Activated CD4-positive, alpha-beta T cell treated with anti-CD3 and anti-CD28 coated beads, Interleukin-2, Interleukin-6, amounts not matched to agents 100 ng/mL and 50 ng/mL, durations not matched to agents 16 hours and 8 hours (primary cell): ENCODE data around the gene CHCHD6.

Experiments used
- DNase-seq: peaks from one replicate; pipeline ENCODE4 v3.0.0-alpha.2; 2020

CHCHD6 gene

DNA sequence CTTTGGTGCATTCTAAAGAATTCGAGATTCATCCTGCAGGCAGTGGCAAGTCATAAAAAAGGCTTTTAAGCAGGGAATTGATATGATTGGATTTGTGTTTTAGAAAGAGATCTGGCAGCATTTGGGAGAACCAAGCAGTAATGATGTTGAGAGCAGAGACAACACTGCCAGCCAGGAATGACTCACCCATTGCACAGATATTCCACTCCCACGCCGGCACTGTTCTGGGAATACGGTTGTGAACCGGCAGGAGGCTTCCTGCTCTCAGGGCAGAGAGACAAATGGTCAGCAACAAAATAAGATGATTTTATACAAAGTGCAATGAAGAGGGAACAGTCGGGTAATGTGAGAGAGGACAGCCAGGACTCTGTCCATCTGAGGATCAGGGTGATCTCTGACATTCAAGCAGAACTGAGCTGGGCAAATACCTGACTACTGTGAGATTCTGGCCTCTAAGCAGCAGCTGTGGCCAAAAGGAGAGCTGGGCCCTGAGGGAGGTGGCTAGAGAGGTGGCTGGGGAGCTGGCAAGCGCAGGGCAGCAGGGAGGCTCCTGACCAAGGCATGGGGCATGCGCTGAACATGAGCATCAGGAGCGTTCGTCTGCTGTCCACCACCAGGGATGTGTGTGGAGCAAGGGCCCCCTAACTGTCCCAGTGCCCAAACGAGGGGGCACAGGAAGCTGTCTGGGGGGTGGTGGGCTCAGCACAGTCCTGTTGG lies 222.8 kb downstream of the CHCHD6 start:
- DNase-seq, result no peak

GRCh38 chr3:126927401-126927750 lies 223.3 kb downstream of the CHCHD6 start:
- DNase-seq, result no peak

DNA sequence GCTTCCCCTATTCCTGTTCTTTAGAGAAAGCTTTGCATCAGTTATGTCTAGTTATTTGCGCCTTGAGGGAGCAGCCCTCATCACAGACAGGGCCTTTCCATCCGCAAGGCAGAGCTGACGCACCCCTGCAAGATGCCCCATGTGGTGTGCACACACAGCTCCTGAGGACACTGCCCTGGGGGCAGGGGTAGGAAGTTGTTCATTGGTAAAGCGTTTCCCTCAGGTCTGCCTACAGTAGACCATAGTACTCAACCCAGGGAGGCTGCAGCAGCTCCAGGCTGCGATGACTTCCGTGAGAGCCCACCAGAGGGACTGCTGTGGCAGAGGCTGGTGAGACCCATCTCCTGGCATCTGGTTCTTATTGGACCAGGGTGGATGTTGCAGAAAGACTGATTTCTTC lies 223.8 kb downstream of the CHCHD6 start:
- no peak for DNase-seq

DNA sequence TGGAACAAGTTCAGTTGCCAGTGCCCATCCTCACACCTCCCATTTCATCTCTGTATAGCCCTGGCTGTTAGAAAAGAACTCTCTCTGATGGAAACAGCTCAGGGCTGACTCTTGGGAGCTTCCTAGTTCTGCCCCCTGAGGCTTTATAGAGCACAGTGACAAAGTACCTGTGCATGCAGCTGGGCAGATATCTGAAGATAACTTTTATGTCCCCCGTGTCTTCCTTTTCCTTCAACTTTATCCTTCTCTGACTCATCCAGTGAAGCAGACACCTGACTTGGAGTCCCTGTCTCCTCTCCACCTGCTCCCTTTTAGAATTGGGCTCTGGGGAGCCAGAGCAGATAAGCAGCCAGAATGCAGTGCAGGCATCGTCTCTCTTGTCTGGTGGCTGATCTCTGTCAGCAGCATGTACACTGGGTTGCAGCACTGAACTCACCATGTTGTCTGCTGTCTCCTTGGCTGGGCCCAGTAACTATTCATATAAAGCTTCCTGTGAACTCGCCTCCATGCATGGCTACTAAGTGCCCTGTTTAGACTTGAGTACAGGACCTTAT lies 225.0 kb downstream of the CHCHD6 start:
- DNase-seq, result no peak

- no peak for DNase-seq
These were observed 227.0 kb downstream of the CHCHD6 start for GRCh38 chr3:126930936-126931600.

GRCh38 chr3:126931806-126932187 lies 227.8 kb downstream of the CHCHD6 start:
- no peak for DNase-seq

DNA sequence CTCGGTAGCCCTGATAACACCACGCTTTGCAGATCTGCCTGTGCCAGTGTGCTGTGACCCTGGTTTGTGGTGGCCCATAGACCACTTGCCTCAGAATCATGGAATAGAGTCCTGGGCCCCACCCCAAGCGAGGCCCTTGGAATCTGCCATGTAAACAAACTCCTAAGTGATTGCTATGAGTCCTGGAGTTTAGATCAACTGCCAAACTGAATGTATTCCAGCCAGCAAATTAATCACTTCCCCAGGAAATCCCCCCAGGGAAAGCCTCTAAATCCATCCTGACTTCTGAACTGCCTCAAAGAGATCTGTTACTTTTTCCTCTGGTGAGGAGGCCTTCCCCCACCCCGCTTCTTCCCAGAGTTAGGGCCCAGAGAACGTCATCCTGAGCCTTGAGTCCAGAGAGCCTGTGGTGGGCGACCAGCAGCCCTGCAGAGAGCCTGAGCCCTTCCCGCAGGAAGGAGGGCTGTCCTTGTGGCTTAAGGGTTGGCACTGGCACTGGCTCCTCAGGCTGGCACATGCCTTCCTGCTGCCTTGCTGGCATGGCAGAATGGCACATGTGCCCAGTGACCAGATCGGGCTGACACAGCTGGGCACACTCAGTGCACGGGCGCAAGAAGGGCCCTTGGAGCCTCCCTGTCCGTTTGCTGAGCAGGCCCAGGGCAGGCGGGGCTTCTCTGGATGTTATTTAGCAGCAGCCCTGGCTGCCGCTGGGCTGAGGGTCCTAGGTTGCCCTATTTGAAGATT lies 228.3 kb downstream of the CHCHD6 start:
- no peak for DNase-seq

- DNase-seq, result no peak
These were observed 230.0 kb downstream of the CHCHD6 start for GRCh38 chr3:126934031-126934531.

- no peak for DNase-seq
These were observed 231.0 kb downstream of the CHCHD6 start for GRCh38 chr3:126934991-126935390.

DNA sequence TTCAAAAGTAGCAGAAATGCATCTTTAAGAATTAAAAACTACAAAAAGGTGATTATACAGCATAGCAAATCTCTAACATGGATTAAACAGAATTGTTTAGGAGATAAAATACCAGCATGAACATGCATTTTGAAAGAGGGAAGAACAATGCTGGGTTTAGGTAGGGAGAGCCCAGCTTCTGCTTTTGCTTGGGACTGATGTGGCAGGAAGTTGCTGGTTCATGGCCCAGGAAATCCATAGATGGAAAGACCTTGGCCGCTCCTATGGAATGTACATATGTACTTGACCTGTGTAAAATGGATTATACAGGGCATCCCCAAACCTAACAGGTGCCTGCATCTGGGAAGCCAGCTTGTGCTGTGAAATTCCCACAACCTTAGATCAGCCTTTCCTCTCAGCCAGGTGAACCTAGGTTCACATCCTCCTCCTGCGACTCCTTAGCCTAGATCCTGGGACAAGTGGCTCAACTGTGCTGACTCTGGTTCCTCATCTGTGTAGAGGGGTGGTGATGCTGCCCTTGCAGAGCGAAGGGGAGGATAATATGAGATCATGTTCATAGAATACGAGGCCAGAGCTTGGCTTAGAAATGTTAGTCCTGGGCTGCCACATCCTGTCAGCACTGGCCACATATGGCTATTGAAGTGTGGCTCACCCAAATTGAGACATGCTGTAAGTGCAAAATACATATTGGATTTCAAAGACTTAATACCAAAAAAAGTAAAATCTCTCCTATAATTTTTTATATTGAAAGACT lies 231.9 kb downstream of the CHCHD6 start:
- no peak for DNase-seq

DNA sequence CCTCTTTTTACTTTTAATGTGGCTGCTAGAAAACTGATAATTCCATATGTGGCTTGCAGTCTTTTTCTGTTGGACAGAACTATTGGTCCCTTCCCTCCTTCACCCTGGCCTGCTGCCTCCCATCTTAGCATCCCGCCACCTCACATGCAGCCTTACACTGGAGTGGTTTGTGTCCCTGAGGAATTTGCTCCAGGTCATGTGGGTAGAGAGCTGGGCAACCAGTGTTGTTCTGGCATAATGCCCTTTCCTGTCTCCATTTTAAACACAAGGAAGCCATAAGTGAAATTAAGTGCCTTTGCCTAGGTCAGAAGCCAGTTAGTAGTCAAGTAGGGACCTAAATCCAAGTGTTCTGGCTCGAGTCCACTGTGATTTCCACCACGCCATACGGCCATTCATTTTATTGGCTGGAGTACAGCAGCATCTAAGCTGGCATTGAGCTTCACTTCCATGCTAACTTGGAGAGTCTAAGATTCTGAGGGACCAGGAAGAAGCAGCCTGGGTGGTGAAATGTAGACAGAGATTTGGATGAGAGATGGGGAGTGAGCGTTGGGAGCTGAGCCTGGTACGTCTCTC lies 232.9 kb downstream of the CHCHD6 start:
- DNase-seq, result no peak

- no peak for DNase-seq
These were observed 233.5 kb downstream of the CHCHD6 start for GRCh38 chr3:126937533-126937932.

DNA sequence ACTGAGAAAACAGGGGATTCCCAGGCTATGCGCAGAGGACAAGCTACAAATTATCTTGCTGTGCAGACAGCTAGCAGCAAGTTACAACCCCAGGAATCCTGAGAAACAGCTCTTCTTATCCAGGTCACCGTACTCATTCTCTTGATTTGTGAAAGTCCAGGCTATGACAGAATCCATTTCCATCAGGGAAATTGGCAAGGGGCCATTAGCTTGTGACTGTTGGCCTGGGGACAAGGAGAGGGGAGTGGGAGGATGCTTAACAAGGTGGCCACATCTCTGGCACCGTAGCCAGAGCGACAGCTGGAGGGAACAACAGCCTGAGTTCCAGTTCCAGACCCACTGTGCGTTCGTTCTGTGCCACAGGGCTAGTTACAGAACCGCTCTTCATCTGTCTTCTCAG lies 233.9 kb downstream of the CHCHD6 start:
- no peak for DNase-seq

DNA sequence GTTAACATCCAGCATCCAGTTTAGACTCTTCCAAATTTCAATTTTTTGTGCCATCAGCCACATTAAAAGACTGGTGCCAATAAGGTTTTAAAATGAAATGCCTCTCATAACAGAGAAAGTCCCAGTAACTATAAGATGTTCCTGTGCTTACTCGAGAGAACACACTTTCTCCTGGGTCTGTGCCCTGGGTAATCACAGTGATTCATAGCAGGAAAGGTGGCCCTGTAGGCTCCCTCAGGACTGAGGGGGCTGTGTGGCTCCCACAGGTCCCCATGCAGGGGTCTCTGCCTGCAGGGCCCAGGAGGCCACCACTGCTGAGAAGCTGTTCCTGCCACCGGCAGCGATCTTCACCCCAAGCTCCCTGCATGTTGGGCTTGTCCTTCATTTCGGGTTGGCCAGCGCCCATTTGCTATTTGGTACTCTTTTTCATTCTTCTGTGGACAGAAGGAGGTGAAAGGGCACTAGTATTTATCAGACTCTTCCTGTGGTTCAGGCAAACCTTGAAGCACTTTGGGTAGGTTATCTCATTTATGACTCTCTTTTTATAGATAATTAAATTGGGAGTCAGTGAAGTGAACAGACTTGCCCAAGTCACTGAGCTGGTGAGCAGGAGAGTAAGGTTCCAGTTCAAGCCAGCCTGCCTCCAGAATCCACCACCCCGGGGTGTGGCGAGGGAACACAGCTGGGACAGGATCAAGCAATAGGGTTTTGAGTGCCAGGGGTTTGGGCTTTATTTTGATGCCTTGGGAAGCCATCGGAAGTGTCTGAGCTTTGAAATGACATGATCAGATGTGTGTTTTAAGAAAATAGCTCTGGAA lies 234.7 kb downstream of the CHCHD6 start:
- no peak for DNase-seq

DNA sequence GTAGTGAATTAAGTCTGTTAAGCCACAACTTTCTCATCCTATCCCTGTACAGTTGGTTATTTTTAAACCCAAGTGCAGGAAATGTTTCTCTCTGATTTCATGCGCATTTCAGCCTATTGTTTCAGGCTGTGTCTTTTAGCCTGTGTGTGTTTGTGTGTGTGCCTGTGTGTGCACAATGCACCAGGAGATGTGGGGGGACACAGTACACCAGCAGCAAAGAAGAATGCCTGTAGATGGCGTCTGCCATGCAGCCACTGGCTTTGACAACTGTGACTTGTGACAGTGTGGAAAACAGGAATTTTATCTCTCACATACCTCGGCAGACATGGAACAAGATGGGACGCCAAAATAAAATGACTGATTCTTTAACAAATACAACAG lies 235.3 kb downstream of the CHCHD6 start:
- no peak for DNase-seq

DNA sequence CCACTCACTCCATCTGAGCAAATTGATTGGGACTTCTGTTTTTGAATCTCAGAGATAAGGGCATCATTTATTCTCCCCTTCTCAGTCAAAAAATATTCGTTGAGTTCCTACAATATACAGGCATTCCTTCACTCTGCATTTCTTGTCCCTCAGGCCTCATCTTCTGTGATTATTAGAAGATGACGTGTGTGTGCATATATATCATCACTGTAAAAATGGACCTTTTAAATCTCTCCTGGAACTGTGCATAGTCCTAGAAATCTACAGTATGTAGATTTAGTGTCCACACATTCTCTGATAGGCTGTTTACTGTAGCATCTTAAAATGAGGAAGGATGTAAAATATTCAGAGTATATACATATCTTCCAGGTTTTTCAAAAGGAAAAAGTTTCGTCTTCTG lies 235.7 kb downstream of the CHCHD6 start:
- no peak for DNase-seq

- DNase-seq, result peak; percentile 13
These were observed 237.8 kb downstream of the CHCHD6 start for GRCh38 chr3:126941721-126942270.

GRCh38 chr3:126944089-126944965 lies 240.3 kb downstream of the CHCHD6 start:
- DNase-seq, result no peak

GRCh38 chr3:126945171-126945721 lies 241.2 kb downstream of the CHCHD6 start:
- no peak for DNase-seq

- no peak for DNase-seq
These were observed 241.9 kb downstream of the CHCHD6 start for GRCh38 chr3:126945891-126946290.
